MV-4-11 (cell line): ENCODE data around the gene ATP1B1.
"Not testable (repeated sequence)": the region's sequence is repeated elsewhere in the genome, so short reads cannot be mapped to it uniquely, and the experiment has no call there.

Experiments used
- DNase-seq: peaks from one replicate; lab custom pipeline; 2025; lab: John Stamatoyannopoulos, UW

ATP1B1 gene

GRCh38 chr1:169117014-169117413 is 10.5 kb downstream of the ATP1B1 start:
- no peak for DNase-seq

GRCh38 chr1:169117599-169117998 is 11.1 kb downstream of the ATP1B1 start:
- no peak for DNase-seq

DNA sequence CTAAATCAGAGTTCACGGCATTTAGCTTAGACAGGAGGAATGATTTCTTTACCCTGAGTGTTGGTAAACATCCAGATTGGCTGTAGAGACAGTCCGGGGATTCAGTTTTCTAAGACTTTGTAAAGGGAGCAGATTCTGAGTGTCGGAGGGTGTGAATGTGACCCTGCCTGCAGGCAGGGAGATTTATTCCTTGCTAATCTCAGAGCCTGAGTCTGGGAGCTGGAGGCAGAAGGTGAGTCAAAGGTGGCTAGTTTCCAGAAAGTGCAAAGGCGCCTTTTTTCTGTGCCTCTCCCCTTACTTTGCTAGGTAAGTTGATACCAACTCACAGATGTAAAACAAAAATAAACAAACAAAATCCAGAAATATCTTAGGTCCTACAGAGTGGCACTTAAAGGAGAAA is 11.7 kb downstream of the ATP1B1 start:
- DNase-seq = no peak

DNA sequence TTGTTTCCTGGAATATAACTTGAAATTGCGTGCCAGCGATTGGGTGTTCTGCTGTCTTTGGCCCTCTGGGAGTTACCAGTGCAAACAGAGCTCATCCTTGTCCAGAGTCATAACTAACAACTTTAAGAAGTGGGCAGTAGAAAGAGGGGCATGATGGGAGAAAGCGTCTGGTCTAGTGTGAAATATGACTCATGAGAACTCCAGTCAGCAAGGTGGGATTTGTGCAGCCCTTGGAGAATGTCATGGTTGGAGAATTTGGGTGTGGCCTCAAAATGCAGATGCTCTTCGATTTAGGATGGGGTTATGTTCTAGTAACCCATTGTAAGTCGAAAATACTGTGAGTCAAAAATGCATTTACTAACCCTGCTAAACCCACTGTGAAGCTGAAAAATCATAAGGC is 12.9 kb downstream of the ATP1B1 start:
- no peak for DNase-seq

DNA sequence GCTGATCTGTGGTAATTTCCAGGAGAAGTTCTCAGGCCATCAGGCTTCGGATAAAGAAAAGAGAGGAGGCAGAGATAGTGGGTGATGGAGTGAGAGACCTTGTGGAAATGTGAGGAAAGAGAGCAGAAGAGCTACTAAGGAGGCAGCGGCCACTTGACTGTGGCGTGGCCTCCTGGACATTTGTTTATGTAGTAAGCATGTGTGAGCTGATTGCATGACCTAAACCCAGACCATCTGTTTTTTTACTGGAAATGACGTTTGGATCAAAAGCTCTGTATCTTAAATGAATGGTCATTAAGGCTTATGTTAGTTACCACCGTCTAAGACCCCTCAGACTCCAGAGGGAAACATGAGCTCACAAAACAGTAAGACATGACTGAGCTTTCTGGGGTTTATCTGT is 13.6 kb downstream of the ATP1B1 start:
- DNase-seq = no peak

- no peak for DNase-seq
These were observed 14.8 kb downstream of the ATP1B1 start for GRCh38 chr1:169121146-169121923.

DNA sequence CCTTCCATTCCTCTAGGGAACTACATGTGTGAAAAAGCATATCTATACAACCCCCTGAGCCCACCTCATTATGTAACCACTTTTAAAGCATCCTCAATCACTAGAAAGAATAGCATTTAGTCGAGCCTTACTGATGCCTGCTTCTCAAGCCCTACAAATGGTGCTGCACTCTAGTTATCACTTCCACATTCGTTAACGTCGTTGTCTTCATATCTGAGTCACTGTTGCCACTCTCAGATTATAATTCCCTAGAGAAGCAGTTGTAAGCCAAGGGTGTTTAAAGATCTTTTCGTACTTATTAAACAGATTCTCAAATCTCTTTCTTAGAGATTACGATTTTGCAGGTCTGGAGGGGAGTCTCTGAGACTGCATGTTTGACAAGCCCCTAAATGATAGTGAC is 16.5 kb downstream of the ATP1B1 start:
- DNase-seq = peak; percentile 57

GRCh38 chr1:169124459-169124858 is 18.0 kb downstream of the ATP1B1 start:
- no peak for DNase-seq

- not testable (repeated sequence) for DNase-seq
These were observed 19.1 kb downstream of the ATP1B1 start for GRCh38 chr1:169125597-169125996.

- DNase-seq = no peak
These were observed 19.8 kb downstream of the ATP1B1 start for GRCh38 chr1:169126335-169126734.

- no peak for DNase-seq
These were observed 20.8 kb downstream of the ATP1B1 start for GRCh38 chr1:169127305-169127704.

DNA sequence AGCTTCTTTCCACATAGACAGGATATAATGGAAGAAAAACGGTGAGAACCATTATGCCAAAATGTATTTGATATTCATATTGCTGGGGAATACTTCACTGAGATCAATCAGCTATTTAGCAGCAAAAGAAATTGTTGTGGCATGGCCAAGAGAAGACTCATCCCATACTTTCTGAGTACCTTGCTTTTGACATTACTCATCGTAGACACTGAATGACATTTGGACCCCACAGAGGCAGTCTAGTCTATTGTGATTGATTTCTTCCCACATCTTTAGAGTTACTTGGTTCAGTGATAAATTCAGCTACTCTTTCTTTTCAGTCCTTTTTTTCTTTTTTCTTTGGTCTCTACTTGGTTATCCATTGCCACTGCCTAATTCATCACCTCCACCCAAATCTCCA is 22.1 kb downstream of the ATP1B1 start:
- DNase-seq = no peak

DNA sequence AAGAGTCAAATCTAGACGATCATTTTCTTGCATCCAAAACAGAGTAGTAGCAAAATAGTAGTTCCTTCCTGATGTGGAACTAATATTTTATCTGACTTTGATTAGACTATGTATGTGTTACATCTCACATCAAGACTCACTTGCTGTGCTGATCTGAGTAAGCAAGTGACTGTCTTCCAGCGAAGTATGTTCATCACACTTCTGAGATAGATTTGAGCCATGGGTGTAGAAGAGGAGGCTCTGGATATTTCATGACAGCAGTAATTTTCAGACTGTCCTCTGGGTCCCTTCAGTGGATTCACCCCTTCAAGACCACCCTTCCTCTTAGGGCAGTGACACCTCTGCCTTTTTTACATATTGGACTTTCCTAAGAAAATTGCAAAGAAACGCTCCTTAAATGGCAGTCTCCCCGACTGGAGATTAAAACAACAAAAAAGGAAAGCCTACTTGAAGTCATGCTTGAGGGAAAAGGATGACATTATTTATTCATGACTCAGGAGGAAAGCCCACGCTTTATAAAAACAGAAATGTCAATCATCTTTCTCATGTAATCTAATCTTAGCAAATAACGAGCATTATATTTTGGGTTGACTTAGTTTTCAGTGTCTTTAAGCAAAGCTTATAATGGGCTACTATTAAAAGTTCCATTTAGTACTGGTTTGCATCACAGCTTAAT is 22.8 kb downstream of the ATP1B1 start:
- DNase-seq = no peak

GRCh38 chr1:169130683-169131082 is 24.2 kb downstream of the ATP1B1 start:
- no peak for DNase-seq

GRCh38 chr1:169132512-169133227 is 26.2 kb downstream of the ATP1B1 start:
- no peak for DNase-seq

- no peak for DNase-seq
These were observed 26.7 kb downstream of the ATP1B1 start for GRCh38 chr1:169133228-169133576.

- no peak for DNase-seq
These were observed 27.5 kb downstream of the ATP1B1 start for GRCh38 chr1:169133801-169134502.

DNA sequence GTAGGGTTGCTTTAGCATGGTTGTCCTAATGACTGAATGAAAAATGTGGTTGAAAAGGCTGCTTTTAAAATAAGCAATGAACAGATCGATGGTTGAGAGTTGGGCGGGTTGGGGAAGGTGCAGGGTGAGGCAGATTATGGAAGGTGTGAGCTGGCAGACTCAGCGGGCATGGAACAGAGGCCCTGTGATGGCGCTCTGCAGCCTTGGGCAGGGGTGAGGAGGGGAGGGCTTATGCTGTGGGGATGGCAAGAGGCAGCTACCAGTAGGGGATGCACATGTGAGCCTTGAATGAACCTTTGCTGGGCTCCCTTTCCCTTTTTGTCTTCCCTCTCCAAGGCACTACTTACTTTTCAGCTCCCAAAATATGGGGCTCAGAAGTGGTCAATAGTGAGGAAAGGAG is 30.9 kb downstream of the ATP1B1 start:
- no peak for DNase-seq

- DNase-seq = no peak
These were observed 32.6 kb downstream of the ATP1B1 start for GRCh38 chr1:169138866-169139670.

- DNase-seq = no peak
These were observed 34.9 kb downstream of the ATP1B1 start for GRCh38 chr1:169141356-169141755.

DNA sequence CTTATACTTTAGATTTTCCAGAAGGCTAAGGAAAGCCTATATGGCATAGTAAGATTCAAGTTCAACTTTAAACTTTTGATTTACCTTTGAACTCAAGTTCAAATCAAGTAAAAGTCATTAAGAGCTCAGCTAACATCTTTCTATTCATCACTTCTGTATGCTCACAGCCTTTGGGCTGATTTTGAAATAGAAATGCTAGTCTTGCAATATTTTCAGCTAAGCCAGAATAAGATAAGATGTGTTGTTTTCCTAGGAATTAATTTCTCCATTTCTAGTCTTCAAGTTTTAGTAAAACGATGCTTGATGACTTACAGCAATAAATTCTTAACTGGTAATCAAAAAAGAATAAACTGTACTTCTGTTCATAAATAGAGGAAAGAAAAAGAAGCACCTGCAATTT is 35.6 kb downstream of the ATP1B1 start:
- DNase-seq = no peak

DNA sequence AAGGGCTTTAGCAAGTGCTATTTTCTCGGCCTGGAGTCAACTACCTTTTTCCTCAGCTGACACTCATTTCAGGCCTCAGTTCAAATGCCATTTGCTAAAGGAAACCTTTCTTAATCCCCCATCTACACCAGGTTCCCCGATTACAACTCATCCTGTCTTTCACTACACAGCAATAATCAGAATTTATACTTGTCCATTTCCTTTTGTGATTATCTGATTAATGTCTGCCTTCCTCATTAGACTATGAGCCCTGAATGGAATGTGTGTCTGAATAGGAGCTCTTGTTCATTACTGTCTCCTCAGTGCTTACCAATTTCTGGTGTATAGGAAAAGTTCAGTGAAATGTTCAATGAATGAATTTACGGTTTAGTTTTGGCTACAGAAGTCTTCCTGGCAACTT is 36.9 kb downstream of the ATP1B1 start:
- no peak for DNase-seq
